Activated effector memory CD4-positive, alpha-beta T cell treated with anti-CD3 and anti-CD28 coated beads, Interleukin-2, amount 50 U/mL, for 16 hours (primary cell): Measurements from ENCODE around the gene ZNF239.
"Not testable (repeated sequence)": the region's sequence is repeated elsewhere in the genome, so short reads cannot be mapped to it uniquely, and the experiment has no call there.

Experiments
- DNase-seq: peaks from one replicate; pipeline ENCODE4 v3.0.0-alpha.2; 2020

The ZNF239 gene

DNA sequence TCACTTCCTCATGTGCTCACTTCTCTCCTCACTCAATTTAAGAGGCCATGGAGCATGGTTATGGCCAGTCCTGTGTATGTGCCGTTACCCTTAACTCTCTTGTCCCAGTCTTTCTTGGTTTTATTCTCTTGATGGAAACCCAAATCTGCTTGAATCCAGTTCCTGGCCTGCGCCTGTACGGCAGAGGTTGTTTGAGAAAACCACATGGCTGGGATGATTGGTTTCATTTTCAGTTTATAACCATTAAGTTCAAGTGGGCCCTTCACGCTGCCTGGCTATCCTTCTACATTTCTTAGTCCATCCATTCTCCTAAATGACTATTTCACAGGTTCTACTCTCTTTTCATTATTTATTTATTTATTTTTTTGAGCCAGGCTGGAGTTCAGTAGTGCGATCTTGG is 1.6 kb upstream of the ZNF239 start:
- DNase-seq = no peak

DNA sequence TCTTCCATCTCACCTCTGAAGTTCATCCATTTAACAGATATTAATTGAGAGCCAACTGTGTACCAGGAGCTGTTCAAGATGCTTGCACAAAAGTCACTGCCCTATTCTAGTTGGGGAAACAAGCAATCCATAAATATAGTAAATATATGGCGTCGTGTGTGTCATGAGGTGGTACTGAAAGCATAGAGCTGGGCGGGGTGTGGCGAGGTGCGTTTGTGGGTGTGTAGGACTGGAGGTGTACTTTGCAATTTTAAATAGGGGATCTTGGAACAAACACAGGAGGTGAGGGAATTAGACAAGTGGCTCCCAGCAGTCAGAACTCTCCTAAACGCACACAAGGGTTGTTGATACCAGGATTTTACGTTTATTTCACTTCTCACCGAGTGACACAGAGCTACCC is 490 bp upstream of the ZNF239 start:
- no peak for DNase-seq

- peak; percentile 62 for DNase-seq
These were observed 991 bp downstream of the ZNF239 start for GRCh38 chr10:43573250-43574000.

- no peak for DNase-seq
These were observed 3.4 kb downstream of the ZNF239 start for GRCh38 chr10:43570971-43571370.

- DNase-seq = no peak
These were observed 4.7 kb downstream of the ZNF239 start for GRCh38 chr10:43569681-43570080.

DNA sequence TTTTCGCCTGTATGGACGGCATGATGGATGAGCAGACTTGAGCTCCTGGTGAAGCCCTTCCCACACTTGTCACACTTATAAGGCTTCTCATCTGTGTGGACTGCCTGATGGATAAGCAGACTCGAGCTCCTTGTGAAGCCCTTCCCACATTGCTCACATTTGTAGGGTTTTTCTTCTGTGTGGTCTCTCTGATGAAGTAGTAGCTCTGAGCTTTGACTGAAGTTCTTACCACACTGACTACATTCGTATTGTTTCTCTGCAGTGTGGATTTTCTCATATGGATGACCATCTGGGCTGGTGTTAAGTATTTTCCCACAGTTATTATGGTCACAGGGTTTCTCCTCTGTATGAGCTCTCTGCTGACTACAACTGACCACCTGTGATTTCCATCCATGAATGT is 17.2 kb downstream of the ZNF239 start:
- DNase-seq = no peak

GRCh38 chr10:43543746-43544145 is 30.7 kb downstream of the ZNF239 start:
- DNase-seq = not testable (repeated sequence)

DNA sequence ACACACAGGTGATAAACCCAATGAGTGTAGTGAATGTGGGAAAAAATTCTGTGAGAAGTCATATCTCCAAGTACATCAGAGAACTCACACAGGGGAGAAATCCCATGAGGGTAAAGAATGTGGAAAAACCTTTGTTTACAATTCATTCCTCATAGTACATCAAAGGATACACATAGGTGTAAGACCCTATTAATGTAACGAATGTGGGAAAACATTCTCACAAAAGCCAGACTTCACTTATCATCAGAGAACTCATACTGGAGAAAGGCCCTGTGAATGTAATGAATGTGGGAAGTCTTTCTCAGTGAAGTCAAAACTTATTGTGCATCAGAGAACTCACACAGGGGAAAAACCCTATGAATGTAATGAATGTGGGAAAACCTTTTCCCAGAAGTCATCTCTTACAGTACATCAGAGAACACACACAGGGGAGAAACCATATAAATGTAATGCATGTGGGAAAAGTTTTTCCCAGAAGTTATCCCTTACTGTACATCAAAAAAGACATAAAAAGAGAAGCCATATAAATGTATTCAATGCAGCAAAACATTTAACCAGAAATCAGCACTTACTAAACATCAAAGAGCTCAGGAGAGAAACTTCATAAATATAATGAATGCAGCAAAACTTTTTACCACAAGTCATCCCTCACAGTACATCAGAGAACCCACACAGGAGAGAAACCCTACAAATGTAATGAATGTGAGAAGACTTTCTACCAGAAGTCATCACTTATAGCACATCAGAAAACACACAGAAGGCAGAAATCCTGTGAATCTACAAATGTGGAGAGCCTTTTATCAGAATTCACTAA is 49.8 kb downstream of the ZNF239 start:
- DNase-seq = no peak
